Lower leg skin (tissue), 3 donors: ENCODE data around the gene NAPSA.

Source experiments
- CTCF ChIP-seq, 3 donors: fragments of 450-650 bp; IDR thresholded peaks; one replicate each; pipeline ENCODE4 v1.5.1; 2016; ENCODE audit warnings: antibody characterized with exemption in 3 of 3, mild to moderate bottlenecking in 3 of 3, moderate library complexity in 2 of 3
- POLR2A ChIP-seq, 2 donors: fragments of 450-650 bp; IDR thresholded peaks; one replicate each; pipeline ENCODE4 v1.6.1; 2016 to 2017; ENCODE audit warnings: antibody characterized with exemption in 2 of 2, mild to moderate bottlenecking in 1 of 2, moderate library complexity in 1 of 2

GRCh38 chr19:50319156-50319555 is 46.3 kb downstream of the NAPSA start:
- no peak for TF ChIP-seq CTCF (IDR thresholded peaks at IDR 0.05)
- TF ChIP-seq POLR2A (IDR thresholded peaks at IDR 0.05): no peak
